Ishikawa (cell line): Measurements from ENCODE around the gene USP12.

Experiments used
- CEBPB ChIP-seq: IDR thresholded peaks from 2 replicates; pipeline ENCODE4 v1.6.1; 2012
- CREB1 ChIP-seq: IDR thresholded peaks from 2 replicates; pipeline ENCODE4 v1.6.1; 2012; ENCODE audit warnings: low read depth
- EGR1 ChIP-seq: IDR thresholded peaks from 2 replicates; pipeline ENCODE4 v1.6.1; 2012
- EP300 ChIP-seq: IDR thresholded peaks from 2 replicates; pipeline ENCODE4 v1.6.1; 2012; ENCODE audit warnings: borderline replicate concordance
- FOXM1 ChIP-seq: IDR thresholded peaks from 2 replicates; pipeline ENCODE4 v1.6.1; 2012; ENCODE audit warnings: low read depth, borderline replicate concordance
- MAX ChIP-seq: IDR thresholded peaks from 2 replicates; pipeline ENCODE4 v1.6.1; 2012
- NFIC ChIP-seq: IDR thresholded peaks from 2 replicates; pipeline ENCODE4 v1.6.1; 2012
- RAD21 ChIP-seq: IDR thresholded peaks from 2 replicates; pipeline ENCODE4 v1.6.1; 2012; ENCODE audit warnings: low read depth
- TAF1 ChIP-seq: IDR thresholded peaks from 2 replicates; pipeline ENCODE4 v1.6.1; 2012; ENCODE audit warnings: low read depth, mild to moderate bottlenecking
- TCF12 ChIP-seq: IDR thresholded peaks from 2 replicates; pipeline ENCODE4 v1.6.1; 2012; ENCODE audit warnings: low read depth
- TEAD4 ChIP-seq: IDR thresholded peaks from 2 replicates; pipeline ENCODE4 v1.6.1; 2012
- YY1 ChIP-seq: IDR thresholded peaks from 2 replicates; pipeline ENCODE4 v1.6.1; 2012; ENCODE audit warnings: low read depth
- ZBTB7A ChIP-seq: IDR thresholded peaks from 2 replicates; pipeline ENCODE4 v1.6.1; 2012; ENCODE audit warnings: low read depth
- TF ChIP-seq, protein P1 (sequence below): IDR thresholded peaks from 2 replicates; pipeline ENCODE4 v1.6.1; 2012
- TF ChIP-seq, protein P2 (sequence below): IDR thresholded peaks from 2 replicates; pipeline ENCODE4 v1.6.1; 2012; ENCODE audit warnings: low read depth, mild to moderate bottlenecking

The USP12 gene

GRCh38 chr13:27166313-27166712, 5.3 kb downstream of the USP12 start:
- TF ChIP-seq FOXM1 (no peak), TEAD4 (no peak), EGR1 (no peak), MAX (no peak), YY1 (no peak), NFIC (no peak), ZBTB7A (no peak), CREB1 (no peak), RAD21 (no peak), CEBPB (no peak)
- TF ChIP-seq, protein P1, sequence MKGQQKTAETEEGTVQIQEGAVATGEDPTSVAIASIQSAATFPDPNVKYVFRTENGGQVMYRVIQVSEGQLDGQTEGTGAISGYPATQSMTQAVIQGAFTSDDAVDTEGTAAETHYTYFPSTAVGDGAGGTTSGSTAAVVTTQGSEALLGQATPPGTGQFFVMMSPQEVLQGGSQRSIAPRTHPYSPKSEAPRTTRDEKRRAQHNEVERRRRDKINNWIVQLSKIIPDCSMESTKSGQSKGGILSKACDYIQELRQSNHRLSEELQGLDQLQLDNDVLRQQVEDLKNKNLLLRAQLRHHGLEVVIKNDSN, result no peak
- TF ChIP-seq, protein P2, sequence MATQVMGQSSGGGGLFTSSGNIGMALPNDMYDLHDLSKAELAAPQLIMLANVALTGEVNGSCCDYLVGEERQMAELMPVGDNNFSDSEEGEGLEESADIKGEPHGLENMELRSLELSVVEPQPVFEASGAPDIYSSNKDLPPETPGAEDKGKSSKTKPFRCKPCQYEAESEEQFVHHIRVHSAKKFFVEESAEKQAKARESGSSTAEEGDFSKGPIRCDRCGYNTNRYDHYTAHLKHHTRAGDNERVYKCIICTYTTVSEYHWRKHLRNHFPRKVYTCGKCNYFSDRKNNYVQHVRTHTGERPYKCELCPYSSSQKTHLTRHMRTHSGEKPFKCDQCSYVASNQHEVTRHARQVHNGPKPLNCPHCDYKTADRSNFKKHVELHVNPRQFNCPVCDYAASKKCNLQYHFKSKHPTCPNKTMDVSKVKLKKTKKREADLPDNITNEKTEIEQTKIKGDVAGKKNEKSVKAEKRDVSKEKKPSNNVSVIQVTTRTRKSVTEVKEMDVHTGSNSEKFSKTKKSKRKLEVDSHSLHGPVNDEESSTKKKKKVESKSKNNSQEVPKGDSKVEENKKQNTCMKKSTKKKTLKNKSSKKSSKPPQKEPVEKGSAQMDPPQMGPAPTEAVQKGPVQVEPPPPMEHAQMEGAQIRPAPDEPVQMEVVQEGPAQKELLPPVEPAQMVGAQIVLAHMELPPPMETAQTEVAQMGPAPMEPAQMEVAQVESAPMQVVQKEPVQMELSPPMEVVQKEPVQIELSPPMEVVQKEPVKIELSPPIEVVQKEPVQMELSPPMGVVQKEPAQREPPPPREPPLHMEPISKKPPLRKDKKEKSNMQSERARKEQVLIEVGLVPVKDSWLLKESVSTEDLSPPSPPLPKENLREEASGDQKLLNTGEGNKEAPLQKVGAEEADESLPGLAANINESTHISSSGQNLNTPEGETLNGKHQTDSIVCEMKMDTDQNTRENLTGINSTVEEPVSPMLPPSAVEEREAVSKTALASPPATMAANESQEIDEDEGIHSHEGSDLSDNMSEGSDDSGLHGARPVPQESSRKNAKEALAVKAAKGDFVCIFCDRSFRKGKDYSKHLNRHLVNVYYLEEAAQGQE, result no peak

DNA sequence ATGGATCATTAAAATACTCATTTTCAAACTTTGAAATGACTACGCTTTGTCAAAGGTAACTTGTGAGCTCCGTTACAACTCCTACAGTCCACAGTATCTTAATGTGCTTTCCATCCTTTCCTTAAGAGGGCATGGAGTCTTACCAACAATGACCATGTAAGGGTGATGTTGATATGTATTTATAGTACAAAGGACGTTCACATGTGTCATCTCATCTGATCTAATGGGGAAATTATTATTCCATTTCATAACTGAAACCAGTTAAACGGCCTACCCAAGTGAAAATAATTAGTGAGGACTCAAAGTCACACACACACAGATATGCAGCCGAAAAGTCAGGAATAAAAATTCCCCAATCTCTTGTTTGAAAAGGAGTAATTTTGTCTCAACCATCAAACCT, 9.6 kb downstream of the USP12 start:
- TF ChIP-seq CREB1, result no peak
- TF ChIP-seq, protein P1, result no peak
- TF ChIP-seq TCF12, result no peak
- TF ChIP-seq YY1, result no peak
- TF ChIP-seq TEAD4, result no peak
- no peak for TF ChIP-seq CEBPB
- TF ChIP-seq EGR1, result no peak
- TF ChIP-seq MAX, result no peak
- no peak for TF ChIP-seq RAD21
- no peak for TF ChIP-seq EP300
- TF ChIP-seq, protein P2, result no peak
- TF ChIP-seq FOXM1, result no peak
- TF ChIP-seq TAF1, result no peak
- TF ChIP-seq NFIC, result no peak
- no peak for TF ChIP-seq ZBTB7A

GRCh38 chr13:27161423-27161822, 10.2 kb downstream of the USP12 start:
- TF ChIP-seq TAF1 (no peak), RAD21 (no peak), MAX (no peak), EGR1 (no peak), YY1 (no peak), TEAD4 (no peak), ZBTB7A (no peak)
- TF ChIP-seq, protein P2, result no peak

GRCh38 chr13:27160657-27161295, 10.8 kb downstream of the USP12 start:
- TF ChIP-seq EGR1 (no peak), CREB1 (no peak), ZBTB7A (no peak), RAD21 (no peak), NFIC (no peak), MAX (no peak)
